Hematopoietic multipotent progenitor cell treated with erythropoietin and hydrocortisone succinate and interleukin-3 and kit ligand, for 6 days (in vitro differentiated cells): ENCODE measurements around the gene HTR3D.
A peak's percentile ranks its signal among the peaks of the same experiment; 100 is the strongest.
"Not testable (repeated sequence)": the region's sequence is repeated elsewhere in the genome, so short reads cannot be mapped to it uniquely, and the experiment has no call there.

Experiments used
- DNase-seq: peaks from one replicate; pipeline ENCODE4 v3.0.0-alpha.2; 2015

The HTR3D gene

DNA sequence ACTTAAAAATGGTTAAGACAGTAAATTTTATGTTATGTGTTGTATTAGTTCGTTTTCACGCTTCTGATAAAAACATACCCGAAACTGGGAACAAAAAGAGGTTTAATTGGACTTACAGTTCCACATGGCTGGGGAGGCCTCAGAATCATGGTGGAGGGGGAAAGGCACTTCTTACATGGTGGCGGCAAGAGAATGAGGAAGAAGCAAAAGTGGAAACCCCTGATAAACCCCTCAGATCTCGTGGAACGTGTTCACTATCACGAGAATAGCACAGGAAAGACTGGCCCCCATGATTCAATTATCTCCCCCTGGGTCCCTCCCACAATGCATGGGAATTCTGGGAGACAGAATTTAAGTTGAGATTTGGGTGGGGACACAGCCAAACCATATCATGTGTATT, 39.6 kb downstream of the HTR3D start:
- DNase-seq, result not testable (repeated sequence)

- DNase-seq, result no peak
These were observed 42.1 kb downstream of the HTR3D start for GRCh38 chr3:184073621-184074020.

GRCh38 chr3:184075901-184076300, 44.4 kb downstream of the HTR3D start:
- DNase-seq, result no peak

- DNase-seq, result no peak
These were observed 46.3 kb downstream of the HTR3D start for GRCh38 chr3:184077881-184078280.

DNA sequence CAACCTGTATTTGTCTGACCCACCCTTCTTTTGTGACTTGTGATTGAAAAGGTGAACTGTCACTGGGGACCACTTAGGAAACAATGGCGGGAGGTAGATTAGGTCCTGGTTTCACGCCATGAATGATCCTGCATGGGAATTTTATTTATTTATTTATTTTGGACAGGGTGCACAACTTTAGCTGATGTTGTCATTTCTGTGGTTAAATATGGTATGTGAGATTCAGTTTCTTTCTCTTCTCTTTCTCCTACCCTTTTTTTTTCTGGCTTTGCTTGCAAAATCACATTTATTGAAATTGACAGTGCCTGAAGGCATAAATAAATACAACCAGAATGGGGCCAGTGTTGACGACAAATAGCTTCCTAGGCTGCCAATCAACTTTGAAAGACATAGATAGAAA, 47.3 kb downstream of the HTR3D start:
- no peak for DNase-seq

DNA sequence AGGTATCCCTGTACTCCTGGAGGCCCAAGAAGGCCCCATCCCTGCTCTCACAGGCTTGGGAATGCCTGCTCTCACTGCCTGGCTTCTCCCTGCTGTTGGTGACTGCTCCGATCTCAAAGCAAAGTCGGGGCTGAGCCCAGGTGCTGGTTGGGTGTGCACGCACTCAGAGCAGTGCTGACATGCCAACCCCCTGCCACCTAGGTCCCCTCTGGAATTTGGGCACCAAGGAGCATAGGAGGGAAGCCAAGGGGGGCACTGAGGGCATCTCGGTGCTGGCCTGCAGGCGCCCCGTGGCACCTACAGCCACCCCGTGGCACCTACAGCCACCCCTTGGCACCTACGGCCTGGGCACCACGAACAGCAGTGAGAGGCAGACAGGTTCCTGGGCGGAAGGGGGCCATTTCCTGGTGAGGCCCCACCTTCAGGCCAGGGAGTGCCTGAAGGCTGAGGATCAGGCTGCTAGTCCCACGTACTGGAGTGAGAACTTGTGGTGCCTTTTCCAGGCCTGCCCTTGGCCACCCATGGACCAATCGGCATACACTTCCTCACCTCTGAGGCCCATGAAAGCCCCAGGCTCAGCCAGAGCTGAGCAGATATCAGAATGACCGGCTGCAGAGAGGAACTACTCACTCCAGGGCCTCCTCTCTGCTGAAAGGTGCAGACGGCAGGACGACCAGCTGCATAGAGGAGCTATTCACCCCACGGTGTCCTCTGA, 49.7 kb downstream of the HTR3D start:
- no peak for DNase-seq

GRCh38 chr3:184082034-184082433, 50.5 kb downstream of the HTR3D start:
- DNase-seq, result no peak

DNA sequence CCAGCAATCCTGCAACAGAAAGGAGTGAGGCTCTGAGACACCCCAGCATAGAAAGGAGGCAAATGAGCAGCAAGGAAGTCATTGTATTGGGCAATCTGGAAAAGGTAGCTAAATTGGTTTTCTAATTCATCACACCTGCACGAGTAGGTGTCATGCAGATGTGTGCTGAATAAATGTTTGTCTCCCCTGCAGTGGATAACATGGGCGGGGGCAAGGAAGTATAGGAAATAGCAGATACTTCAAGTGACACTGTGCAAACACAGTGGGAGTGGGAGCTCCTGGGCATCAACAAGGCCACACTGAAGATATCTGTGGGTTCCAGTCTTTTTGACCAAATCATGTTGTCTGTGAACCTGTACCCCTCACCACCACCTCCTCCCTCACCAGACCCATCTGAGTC, 50.9 kb downstream of the HTR3D start:
- DNase-seq, result no peak

- peak; percentile 58 for DNase-seq
These were observed 53.9 kb downstream of the HTR3D start for GRCh38 chr3:184085389-184085852.
